ENCODE results near the gene UROD.
"Not testable (repeated sequence)": the region's sequence is repeated elsewhere in the genome, so short reads cannot be mapped to it uniquely, and the experiment has no call there.

DNA sequence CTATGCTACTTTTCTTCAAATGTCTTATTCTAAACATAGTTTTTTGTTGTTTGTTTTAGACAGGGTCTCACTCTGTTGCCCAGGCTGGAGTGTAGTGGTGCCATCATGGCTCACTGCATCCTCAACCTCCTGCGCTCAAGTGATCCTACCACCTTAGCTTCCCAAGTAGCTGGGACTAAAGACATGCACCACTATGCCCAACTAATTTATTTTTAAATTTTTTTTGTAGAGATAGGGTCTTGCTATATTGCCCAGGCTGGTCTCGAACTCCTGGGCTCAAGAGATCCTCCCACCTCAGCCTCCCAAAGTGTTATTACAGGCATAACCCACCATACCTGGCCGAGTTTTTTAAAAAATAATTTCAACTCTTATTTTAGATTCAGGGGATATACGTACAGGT is 50.4 kb downstream of the UROD start:
- TF ChIP-seq CTCF (IDR thresholded peaks at IDR 0.05 in 4 of 5, conservative IDR thresholded peaks at IDR 0.05 in 1 of 5); POLR2A (IDR thresholded peaks at IDR 0.05): not testable (repeated sequence)
